NCI-H1105 treated with DMSO at 0.1 percent for 48 hours (cell line): ENCODE data around the gene KRT74.

Experiments used
- DNase-seq: peaks from one replicate; lab custom pipeline; 2025; lab: John Stamatoyannopoulos, UW

Gene KRT74

DNA sequence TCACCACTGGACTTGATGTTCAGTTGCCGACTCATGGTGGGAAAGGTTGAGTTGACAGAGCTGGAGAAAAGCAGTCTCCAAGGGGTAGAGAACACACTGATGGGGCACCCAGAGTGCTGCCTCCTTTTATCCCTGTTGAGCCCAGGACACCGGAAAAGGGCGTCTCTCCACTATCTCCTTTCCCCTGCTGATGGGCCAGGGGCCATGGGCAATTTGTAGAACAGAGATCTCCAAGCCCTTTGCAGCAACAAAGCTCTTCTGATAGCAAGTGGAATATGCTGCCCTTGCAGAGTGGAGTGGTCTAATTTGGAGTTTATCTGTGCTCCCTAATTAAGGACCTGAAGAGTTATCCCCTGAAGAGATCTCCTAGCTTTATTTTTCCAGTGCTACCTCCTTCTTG, at the start of gene KRT74:
TSS of gene KRT74 (minus strand) at position 101 of the 400 bp plus-strand sequence. CDS start at position 35, 66 bp downstream.
- no peak for DNase-seq

DNA sequence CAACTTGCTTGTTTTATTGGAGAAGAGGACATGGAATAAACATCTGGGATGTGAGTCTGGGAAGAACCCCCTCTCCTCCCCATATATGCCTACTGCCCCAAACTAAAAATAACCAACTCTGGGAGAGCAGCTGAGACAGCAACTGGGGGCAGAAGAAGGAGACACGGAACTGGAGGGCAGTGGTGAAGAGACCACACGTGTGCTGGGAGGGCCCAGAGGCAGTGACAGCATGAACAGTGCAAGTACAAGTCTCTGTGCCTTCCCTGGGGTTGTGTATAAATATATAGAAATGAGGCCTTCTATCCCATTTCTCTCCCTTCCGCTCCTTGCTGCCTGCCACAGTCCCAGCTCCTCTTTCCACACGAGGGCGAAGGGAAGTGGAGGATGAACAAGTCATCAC, 48.7 kb upstream of the KRT74 start:
- DNase-seq = no peak

DNA sequence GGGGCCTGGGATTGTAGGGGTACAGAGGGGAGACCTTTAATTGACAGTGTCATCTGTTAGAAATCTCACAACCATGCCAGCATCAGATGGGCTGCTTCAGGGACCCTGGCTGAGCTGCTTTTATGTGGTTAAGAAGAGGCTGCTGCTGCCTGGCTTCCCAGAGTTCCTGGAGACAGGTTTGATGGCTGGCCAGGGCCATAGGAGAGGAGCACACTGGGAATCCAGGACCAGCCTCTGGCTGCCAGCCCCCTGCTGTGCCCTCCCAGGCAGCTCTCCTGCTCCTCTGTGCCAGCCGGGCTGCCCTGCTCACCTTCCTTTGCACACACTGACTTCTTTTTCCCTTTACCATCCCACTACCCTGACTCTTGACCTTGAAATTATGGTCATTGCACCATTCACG, 45.2 kb upstream of the KRT74 start:
- no peak for DNase-seq

DNA sequence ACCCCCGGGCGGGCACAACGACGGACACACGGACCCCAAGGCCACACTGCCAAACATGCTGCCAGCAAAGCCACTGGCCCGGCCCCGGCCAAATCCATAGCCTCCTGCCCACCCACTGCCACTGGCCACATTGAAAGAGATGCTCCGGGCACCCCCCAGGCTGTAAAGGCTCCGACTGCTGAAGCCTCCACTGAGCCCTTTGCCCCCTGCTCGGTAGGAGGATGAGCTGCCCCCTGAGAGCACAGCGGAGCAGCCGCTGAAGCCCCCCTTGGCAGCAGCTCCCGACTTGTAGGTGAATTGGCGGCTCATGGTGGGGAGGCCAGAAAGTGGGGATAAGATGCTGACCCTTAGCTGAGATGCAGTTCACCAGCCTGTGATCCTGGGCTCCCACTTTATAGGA, 44.6 kb upstream of the KRT74 start, which contains the start of gene KRT73:
TSS of gene KRT73 (minus strand) at position 344 of the 400 bp plus-strand sequence. CDS start at position 309, 35 bp downstream.
- DNase-seq = no peak

DNA sequence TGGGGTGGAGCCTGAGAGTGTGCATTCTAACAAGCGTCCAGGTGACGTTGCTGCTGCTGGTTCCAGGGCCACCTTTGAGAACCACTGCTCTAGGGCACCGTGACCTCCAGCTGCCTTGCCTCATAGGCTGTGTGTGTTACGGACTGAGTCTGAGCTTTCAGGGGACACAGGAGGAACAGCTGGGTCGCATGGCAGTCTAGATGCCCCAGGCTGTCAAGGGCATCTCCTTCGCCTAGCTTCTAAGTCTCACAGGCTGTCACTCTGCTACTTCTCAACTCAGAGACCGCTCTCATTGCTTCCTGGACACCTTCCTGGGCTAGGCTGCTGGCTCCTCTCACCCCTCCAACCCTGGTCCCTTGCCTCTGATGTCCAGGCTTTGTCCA, 43.8 kb upstream of the KRT74 start:
- no peak for DNase-seq

DNA sequence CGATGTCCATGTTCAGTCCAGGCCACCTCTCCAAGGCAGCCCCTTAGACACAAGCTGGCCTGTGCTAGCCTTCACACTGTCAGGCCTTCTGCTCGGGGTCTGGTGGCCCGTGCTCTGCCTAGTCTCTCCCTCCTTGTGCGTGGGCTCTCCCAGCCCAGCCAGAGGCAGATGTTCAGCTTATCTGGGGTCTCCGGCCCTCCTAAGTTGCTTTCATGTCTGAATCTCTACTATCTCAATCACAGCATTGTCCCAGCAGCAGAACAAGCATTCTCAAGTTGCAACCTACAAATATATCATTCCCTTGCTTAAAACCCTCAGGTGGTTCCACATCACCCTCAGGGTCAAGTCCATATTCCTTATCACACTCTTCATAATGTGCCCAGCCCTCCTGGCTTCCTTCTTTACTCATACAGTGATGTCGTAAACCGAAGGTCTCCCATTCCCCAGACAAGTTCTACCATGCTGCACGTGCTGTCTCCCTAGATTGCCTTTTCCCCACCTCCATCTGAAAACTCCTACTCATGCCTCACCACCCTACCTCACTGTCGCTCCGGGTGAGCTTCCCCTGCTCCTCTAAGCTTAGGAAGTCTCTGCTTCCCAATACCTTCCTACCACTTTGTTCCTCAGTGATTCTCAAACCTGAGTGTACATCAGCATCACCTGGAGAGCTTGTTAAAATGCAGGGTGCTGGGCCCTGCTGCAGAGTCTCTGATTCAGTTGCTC, 43.2 kb upstream of the KRT74 start:
- DNase-seq = no peak

DNA sequence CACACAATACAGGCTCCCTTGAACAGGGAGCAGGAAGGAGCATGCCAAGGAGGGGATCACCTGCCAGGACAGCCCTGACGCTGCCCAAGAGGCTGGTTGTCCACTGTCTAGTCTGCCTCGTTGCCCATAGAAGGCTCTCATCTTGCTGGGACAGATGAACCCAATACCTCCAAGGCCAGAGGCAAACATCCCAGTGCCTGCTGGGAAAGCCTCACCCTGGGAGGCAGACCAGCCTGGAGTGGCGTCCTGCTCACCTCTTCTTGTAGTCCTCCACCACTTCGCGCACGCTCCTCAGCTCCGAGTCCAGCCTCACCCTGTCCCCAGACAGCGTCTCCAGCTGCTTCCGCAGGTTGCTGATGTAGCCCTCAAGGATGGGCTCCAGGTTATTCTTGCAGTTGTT, 42.3 kb upstream of the KRT74 start:
- DNase-seq = no peak

DNA sequence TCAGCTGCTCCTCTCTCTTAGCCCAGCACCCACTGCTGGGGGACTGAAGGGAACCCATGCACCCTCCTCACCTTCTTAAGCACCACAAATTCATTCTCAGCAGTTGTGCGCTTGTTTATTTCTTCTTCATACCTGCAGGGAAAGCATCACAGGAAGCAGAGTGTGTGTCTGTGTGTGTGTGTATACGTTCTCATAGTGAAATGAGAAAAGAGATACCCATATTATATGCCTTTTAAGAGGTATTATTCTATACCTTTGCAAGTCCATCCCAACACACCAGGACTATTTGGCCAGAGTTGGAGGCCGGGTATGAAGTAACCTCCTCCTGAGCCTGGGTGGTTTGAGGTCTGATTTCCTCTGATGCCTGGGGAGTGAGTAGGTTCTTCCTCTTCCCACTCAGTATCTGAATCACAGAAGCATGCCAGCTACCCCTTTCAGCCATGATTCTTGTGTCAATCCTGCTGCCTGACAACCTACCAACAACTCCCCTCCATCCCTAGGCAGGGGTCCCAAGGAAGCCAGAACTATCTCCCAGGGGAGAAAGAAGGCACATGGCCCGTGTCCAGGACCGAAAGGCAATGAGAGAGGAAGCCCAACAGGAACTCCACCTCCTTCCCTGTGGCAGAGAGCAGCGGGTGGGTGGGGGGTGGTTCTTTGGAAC, 41.7 kb upstream of the KRT74 start:
- DNase-seq = no peak

DNA sequence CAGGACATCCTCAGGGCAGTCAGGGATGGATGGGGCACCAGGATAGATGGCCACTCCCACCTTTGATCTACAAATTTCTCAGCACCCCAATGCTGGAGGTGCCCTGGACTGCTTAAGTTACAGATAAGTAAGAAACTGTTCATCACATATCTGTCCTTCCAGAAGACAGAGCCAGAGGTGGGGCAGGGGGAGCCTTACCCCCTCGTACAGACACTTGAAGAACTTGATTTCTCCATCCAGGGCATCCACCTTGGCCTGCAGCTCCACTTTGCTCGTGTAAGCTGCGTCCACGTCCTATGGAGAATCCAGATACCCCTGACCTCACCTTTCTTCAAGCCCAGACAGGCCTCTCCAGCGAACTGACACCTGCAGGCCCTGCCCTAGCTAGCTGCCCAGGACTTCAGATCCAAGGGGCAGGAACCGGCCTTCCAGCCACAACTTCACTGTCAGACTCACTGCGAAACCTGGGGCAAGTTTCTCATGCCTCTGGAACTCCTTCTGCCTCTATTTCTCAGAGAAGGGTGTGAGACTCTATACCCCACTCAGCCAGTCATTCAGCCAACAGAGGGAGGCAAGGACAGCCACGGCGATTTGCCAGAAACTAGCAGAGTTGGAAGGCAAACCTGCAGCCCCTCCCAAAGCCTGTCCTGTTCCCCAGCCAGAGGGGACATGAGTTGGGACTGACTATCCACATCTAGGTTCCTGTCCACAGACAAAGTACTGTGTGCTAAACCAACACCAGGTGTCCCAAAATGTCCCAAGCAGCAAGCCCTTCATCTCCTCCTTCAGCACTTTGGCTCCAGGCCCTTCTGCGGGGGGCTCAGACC, 41.0 kb upstream of the KRT74 start:
- DNase-seq = no peak

DNA sequence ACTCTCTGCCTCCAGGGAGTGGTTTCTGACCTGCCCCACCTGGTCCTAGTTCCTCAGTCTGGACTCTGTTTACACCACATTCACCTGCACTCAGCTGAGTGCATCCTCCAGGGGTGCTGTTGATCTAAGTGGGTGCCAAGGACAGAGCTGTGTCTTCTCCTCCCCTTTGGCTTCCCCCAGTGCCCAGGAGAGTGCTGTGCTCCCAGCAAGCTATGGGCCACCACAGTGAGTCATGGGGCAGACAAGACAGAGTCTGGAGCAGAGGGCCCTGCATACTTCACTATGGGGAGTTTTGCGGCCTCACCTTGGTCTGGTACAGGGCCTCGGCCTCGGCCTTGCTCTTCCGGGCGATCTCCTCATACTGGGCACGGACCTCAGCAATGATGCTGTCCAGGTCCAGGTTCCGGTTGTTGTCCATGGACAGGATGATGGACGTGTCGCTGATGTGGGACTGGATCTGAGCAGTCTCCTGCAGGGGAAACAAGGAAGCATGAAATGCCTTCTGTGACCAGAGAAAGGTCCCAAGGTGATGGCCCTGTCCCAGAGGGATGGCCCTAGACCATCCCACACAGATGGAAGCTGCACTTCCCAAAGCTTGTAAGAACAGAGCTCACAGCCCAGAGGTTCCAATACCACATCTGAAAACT, 39.9 kb upstream of the KRT74 start:
- no peak for DNase-seq

DNA sequence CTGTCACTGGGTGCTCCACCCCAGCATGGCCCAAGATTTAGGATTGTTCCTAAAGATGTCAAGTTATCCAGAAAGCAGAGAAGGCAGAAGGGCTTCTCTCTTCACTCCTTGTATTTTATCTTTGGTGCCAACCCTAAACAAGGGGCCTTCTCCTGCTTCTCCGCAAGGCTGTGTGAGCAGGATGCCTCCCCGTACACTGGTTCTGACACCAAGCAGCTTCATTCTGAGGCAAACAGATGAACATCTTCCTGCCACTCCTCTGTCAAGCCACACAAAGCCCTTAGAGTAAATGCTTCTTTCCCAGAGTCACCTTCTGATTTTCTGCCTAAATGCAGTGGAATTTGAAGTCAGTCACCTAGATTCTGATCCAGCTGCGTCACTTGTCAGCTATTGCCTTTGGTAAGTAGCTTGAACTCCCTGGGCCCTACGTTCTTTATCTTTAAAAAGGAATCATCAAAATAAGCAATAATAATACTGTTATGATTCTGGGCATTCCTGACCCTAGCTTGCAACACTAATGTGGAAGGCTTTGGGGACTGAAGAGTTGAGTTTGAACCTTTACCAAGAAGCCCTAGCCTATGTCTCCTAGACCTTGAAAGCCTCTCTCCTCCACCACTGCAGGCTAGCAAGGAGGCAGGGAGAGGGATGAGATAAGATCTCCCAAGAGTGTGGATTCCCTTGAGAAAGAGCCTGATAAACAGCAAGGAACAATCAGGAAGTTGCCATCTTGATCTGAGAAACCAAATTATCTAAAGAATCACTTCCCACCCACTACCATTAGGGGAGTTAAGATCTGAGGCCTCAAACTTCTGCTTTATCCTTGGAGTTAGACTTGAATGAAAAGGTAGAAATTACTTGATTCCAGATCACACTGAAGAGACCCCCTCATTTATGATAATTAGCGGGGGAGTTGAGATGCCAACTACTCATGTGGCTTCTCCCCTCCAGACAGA, 39.1 kb upstream of the KRT74 start:
- no peak for DNase-seq

DNA sequence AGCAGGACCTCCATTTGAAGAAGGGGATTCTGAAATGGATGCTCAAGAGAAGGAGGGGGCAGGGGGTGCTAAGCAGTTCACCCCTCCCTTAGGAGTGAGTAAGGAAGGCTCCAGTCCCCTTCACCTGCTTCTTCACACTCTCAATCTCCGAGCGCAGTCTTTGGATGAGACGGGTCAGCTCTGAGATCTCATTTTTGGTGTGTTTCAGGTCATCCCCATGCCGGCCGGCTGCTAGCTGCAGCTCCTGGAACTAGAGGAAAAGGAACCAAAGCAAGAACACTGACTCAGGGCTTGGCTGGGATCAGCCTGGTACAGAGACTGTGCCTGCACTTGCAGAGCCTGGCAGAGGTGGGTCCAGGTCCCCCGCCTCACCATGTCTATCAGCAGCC, 37.4 kb upstream of the KRT74 start:
- DNase-seq = no peak

DNA sequence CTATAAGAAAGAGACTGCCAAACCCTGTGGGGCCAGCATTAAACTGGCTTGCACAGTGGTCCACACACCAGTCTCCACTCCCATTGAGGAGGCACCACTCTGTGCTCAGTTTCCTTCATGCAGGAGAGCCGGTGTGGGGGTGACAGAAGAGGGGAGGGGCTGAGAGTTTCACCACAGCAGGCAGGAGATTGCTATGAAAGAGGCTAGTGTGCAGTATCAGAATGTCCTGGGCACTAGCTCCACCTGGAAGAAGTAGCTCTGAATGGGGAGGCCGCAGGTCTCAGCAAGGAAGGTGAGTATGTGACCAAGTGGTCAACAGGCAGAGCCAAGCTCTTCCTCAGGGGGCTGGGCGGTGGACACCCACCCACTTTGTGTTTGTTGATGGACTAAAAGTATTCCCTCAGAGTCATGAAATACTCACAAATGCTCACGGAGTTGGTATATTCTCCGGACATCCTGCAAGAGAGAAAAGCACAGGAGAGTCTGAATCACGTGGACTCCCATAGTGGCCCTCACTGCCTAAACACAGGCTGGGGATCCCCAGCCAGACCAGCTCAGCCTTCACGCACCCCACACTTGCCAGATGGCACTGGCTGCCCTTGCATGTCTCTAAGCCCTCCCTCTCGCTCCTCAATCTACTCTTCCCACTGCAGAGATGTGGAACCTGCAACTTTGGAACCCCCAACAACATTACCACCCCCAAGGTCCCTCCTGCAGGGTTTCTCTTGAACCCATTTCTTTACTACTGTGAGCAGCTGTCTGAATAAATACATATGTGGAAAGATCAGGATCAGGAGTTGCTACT, 35.4 kb upstream of the KRT74 start:
- DNase-seq = no peak

DNA sequence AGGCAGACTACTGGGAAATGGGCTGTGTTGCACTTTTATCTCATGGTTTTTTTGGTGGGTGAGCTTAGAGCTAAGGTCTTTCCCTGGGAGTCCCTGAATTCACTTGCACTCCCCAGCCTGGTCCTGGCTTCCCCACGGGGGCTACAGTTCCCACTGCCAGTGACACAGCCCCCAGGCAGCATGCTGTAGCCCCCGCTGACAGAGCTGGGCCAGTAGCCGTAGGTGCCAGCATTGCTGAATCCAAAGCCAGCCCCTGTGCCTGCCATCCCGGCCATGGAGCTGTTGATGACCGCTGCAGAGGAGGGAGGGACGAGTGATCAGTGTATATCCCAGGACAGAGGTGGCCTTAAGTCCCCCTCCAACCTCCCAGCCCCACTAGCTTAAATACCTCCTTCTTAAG, 34.5 kb upstream of the KRT74 start:
- no peak for DNase-seq

DNA sequence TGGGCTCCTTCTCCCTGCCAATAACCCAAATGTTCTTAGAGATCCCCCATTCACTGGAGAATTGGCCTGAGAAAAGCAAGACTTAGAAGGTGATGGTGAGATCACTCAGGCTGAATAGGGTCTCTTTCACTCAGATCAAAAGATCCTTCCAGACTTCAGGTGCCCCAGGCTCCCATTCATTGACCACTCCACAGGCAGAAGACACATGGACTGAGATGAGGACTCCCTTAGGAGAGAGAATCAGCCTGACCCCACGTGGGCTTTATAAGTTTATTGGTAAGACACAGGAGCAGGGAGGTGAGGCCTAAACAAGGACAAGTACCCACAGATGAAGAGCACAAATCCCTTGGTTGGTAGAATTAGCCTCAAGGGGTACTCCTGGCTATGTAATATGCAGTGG, 33.7 kb upstream of the KRT74 start:
- no peak for DNase-seq

DNA sequence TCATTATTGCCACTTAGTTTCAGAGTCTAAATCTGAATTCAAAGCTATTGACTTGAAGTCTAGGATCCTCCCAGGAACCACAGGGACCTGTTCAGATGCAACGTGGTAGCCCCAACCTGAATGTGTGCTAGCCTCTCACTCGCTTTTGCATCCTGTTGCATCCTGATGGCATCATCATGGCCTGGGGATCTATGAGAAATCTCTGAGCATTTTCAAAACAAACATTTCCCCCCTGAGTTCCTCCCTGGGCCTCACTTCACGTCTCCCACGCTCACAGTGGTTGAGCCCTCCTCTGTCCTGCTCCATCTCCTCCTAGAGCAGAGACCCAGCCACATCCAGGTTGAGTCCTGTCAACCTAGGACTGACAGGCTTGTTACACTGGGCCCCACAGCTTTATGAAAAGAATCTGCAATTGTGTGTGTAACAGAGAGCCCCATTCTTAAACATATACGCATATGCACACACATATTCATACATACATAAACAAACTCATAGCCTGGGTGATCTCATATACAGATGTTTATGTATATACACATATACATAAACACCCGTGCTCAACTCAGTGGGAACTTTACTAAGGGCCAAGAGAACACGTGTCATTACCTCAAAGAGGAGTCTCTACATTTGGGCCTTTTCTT, 33.1 kb upstream of the KRT74 start:
- no peak for DNase-seq

DNA sequence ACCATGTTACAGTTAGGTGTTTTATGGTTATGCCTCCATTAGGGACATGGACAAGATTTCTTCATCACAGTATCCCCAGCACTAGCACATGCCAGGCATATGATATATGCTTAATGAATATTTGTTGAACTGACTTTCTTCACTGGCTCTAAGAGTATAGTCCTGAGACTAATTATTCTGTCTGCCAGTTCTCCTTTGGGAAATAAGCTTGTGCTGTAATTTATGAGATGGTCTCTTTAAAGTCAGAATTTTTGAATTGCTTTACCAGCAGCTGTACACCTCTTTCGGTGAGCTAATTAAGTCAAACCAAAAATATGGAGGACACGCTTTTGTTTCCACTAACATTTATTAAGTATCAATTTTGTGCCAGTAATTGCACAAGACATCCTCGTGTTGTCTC, 32.5 kb upstream of the KRT74 start:
- DNase-seq = no peak

DNA sequence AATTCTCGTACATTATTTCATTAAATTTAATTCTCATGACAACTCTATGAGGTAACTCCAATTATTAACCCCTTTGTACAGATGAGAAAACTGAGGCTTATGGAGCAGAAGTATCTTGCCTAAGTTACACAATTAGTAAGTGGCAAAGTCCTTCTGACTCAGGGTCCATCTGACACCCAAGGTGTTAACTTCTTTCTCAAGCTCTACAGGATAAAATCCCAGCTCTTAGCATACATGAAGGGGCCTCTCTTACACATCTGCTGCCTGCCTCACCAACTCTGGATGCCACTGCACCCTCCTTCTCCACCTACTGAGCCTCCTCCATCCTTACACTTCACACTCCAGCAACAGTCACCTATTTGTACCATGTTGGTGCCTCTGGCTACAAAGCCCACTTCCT, 31.9 kb upstream of the KRT74 start:
- no peak for DNase-seq

DNA sequence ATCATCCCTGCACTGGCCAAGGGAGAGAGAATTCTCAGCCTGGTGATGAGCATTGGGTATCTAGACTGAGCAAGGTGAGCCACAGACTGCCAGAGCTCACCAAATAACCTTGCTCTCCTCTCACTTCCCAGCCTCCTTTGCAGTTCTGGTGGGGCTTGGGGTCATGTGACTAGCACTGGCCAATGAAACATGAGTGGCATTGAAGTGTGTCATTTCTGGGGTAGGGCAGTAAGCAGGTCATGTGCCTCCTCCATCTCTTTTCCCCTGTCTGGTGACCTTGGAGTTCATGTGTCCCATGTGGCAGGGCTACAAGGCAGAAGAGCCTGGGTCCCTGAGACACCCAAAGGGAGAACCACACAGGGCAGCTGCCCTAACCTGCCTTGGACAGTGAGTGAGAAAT, 31.2 kb upstream of the KRT74 start:
- no peak for DNase-seq

DNA sequence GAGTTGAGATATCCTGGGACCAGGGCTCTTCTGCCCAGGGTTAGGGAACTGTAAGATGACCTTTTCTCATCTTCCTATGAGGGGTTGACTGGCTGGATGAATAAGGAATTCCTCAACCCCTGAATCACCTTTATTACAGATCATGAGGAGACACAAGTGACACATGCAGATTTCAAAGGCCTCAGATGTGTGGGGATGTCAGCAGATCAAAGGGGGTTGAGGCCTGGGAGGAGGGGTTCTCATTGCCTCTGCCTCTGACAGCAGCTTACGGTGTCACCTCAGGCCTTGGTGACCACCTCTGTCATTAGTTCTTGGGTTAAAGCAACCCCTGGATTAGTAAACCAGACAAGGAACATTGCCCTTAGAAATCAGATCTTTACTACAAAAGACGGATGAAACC, 29.7 kb upstream of the KRT74 start:
- DNase-seq = no peak
